ENCODE measurements around the gene ZNF687. TPM values are rescaled to one million over a fixed set of nuclear protein-coding genes. Genes with fewer than 3 reads are reported as not detected.

The ZNF687 gene
- polyA plus RNA-seq, 1 donor (not counting 4 experiments of a cell fraction or from before 2014, with no cell fraction given) = 7.3 TPM

DNA sequence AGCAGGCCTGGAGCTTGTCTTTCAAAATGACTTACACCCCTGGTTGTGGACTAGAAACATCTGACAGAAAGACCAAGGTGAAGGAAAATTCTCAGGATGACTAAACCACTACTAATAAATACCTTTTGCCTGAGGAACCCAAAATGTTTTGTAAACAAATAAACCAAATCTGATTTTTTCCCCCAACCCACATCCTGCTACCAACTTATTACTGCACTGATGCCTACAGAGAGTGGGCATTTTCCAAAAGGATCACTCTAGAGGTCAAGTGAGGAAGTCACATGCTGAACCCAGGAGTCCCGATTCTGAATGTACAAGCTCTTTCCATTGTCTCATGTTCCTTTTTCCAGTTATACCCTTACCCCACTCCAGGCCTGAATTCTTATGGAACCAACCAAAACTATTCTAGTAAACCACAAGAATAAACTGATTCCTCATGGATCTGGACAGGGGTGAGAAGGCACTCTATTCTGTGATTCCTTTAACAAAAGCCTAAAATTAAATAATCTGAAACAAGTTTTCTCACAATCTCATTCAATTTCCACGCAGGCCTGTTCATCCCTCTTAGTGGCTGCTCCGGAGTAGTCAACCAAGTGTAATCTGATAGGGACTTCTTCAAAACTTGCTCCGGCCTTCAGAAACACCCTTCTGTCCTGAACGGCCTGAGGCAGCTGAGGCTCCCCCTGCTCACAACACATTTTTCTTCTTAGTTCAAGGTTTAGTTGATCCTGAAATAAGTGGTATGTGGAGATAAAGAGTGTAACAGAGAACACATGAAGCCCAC, 43.7 kb downstream of the ZNF687 start:
- dilution Hi-C loops (cut with MboI; ENCODE audit: extremely low pct_ligation_motif_present, low sequenced_read_pairs) = no loop called here
- H3K4me1 ChIP-seq (ENCODE audit: control insufficient read depth, extremely low read depth, insufficient read depth, low read length) = peaks cover 22% of the 10 kb centered on the region
- no peaks in the 10 kb centered on the region for H3K9me1 ChIP-seq (ENCODE audit: control insufficient read depth, extremely low read depth, insufficient read depth, low read length)
- H3K9me3 ChIP-seq (ENCODE audit: control insufficient read depth, low read depth, low read length) = no peaks in the 10 kb centered on the region
- no peaks in the 10 kb centered on the region for H4K20me1 ChIP-seq (ENCODE audit: control insufficient read depth, extremely low read depth, insufficient read depth, low read length)
- peak overlapping the region; percentile 98 for H3K4me2 ChIP-seq (ENCODE audit: control insufficient read depth, extremely low read depth, insufficient read depth, low read depth, low read length)
- no peak overlapping the region for H2AFZ ChIP-seq (ENCODE audit: control insufficient read depth, low read length)
- H3K27me3 ChIP-seq (ENCODE audit: control insufficient read depth, extremely low read depth, insufficient read depth, low read length) = no peaks in the 10 kb centered on the region
- TF ChIP-seq EZH2 (IDR thresholded peaks at IDR 0.05; ENCODE audit: low read length) = no peak
- TF ChIP-seq, protein P1, sequence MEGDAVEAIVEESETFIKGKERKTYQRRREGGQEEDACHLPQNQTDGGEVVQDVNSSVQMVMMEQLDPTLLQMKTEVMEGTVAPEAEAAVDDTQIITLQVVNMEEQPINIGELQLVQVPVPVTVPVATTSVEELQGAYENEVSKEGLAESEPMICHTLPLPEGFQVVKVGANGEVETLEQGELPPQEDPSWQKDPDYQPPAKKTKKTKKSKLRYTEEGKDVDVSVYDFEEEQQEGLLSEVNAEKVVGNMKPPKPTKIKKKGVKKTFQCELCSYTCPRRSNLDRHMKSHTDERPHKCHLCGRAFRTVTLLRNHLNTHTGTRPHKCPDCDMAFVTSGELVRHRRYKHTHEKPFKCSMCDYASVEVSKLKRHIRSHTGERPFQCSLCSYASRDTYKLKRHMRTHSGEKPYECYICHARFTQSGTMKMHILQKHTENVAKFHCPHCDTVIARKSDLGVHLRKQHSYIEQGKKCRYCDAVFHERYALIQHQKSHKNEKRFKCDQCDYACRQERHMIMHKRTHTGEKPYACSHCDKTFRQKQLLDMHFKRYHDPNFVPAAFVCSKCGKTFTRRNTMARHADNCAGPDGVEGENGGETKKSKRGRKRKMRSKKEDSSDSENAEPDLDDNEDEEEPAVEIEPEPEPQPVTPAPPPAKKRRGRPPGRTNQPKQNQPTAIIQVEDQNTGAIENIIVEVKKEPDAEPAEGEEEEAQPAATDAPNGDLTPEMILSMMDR (optimal IDR thresholded peaks at IDR 0.05 in 1 of 3, IDR thresholded peaks at IDR 0.05 in 1 of 3, conservative IDR thresholded peaks at IDR 0.05 in 1 of 3; ENCODE audit: extremely low read depth in 1 of 3, insufficient read depth in 2 of 3, low read length in 3 of 3) = no peak
- peaks cover 29% of the 10 kb centered on the region for H3K79me2 ChIP-seq (ENCODE audit: control insufficient read depth, insufficient read depth, low read length)
- peaks cover 11 to 15% of the 10 kb centered on the region in 2 experiments for H3K36me3 ChIP-seq (ENCODE audit: control insufficient read depth in 2 of 2, extremely low read depth in 1 of 2, insufficient read depth in 2 of 2, low read length in 2 of 2)
- DNase-seq (ENCODE audit: low read depth, low spot score) = no peak
- FAIRE-seq = no peak
- H3K27ac ChIP-seq (ENCODE audit: control insufficient read depth, insufficient read depth, low read length) = peak overlapping the region; percentile 92
- peak overlapping the region; percentile 53 to 82 (median 78) for H3K4me3 ChIP-seq (ENCODE audit: control insufficient read depth in 2 of 3, extremely low read depth in 1 of 3, insufficient read depth in 2 of 3, low read depth in 1 of 3, low read length in 3 of 3)
- H3K9ac ChIP-seq (ENCODE audit: control insufficient read depth, extremely low read depth, insufficient read depth, low read length) = peak overlapping the region; percentile 87

DNA sequence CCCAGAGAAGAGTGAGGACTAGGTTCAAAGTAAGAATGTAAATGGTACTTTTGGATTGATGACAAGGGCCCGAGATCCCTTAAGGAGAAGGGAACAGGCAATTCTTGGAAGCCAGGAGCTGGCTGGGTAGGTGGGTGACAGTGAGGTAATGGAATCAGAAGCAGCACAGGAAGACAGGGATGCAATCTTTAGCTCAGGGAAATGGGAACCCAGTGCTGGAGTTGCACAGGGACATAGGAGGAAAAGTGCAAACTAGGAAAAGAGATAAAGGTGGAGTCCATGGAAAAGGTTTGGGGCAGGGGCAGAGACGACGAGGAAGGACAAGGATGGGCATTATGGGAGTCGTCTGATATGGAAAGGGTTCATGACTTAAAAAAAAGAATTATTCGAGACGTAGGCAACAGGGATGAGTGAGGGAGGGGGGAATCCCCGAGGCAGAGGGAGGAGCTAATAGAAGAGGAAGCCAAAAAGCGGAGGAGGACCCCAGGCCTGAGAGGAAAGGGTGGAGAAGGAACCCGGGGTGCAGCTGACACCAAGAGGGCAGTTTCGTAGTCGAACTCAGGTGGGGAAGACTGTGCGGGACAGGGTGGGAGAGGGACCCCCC, 44.6 kb downstream of the ZNF687 start:
- Histone ChIP-seq H3K4me3 (ENCODE audit: control insufficient read depth in 2 of 3, extremely low read depth in 1 of 3, insufficient read depth in 2 of 3, low read depth in 1 of 3, low read length in 3 of 3) (peak overlapping the region; percentile 53 to 82 (median 78)), H3K27me3 (ENCODE audit: control insufficient read depth, extremely low read depth, insufficient read depth, low read length) (no peaks in the 10 kb centered on the region), H3K9me3 (ENCODE audit: control insufficient read depth, low read depth, low read length) (no peaks in the 10 kb centered on the region), H3K9me1 (ENCODE audit: control insufficient read depth, extremely low read depth, insufficient read depth, low read length) (no peaks in the 10 kb centered on the region), H4K20me1 (ENCODE audit: control insufficient read depth, extremely low read depth, insufficient read depth, low read length) (no peaks in the 10 kb centered on the region), H3K9ac (ENCODE audit: control insufficient read depth, extremely low read depth, insufficient read depth, low read length) (peak overlapping the region; percentile 87), H3K4me1 (ENCODE audit: control insufficient read depth, extremely low read depth, insufficient read depth, low read length) (peaks cover 22% of the 10 kb centered on the region), H3K36me3 (ENCODE audit: control insufficient read depth in 2 of 2, extremely low read depth in 1 of 2, insufficient read depth in 2 of 2, low read length in 2 of 2) (peaks cover 11 to 15% of the 10 kb centered on the region in 2 experiments), H3K27ac (ENCODE audit: control insufficient read depth, insufficient read depth, low read length) (peak overlapping the region; percentile 92), H3K79me2 (ENCODE audit: control insufficient read depth, insufficient read depth, low read length) (peaks cover 29% of the 10 kb centered on the region), H3K4me2 (ENCODE audit: control insufficient read depth, extremely low read depth, insufficient read depth, low read depth, low read length) (peak overlapping the region; percentile 98), H2AFZ (ENCODE audit: control insufficient read depth, low read length) (peak overlapping the region; percentile 88)
- FAIRE-seq (no peak), DNase-seq (ENCODE audit: low read depth, low spot score) (no peak)
- TF ChIP-seq EZH2 (IDR thresholded peaks at IDR 0.05; ENCODE audit: low read length) = no peak
- TF ChIP-seq, protein P1 (optimal IDR thresholded peaks at IDR 0.05 in 1 of 3, IDR thresholded peaks at IDR 0.05 in 1 of 3, conservative IDR thresholded peaks at IDR 0.05 in 1 of 3; ENCODE audit: extremely low read depth in 1 of 3, insufficient read depth in 2 of 3, low read length in 3 of 3) = no peak
- dilution Hi-C loops (cut with MboI; ENCODE audit: extremely low pct_ligation_motif_present, low sequenced_read_pairs) = no loop called here
